GM19455 (cell line): ENCODE data around the gene F7.
"Not testable (repeated sequence)": the region's sequence is repeated elsewhere in the genome, so short reads cannot be mapped to it uniquely, and the experiment has no call there.

ENCODE experiments used
- ATAC-seq: cut with Tn5 transposase; IDR thresholded peaks from one replicate; pipeline ENCODE4 v1.9.1; 2021; ENCODE audit not compliant: unreplicated experiment

F7 gene

GRCh38 chr13:113150550-113151365, 45.2 kb downstream of the F7 start:
- no peak for ATAC-seq

- no peak for ATAC-seq
Measured at GRCh38 chr13:113151745-113152690, 46.4 kb downstream of the F7 start.

GRCh38 chr13:113152691-113152983, 47.0 kb downstream of the F7 start:
- no peak for ATAC-seq

GRCh38 chr13:113152984-113153809, 47.6 kb downstream of the F7 start:
- ATAC-seq = no peak

- no peak for ATAC-seq
Measured at GRCh38 chr13:113153810-113154748, 48.5 kb downstream of the F7 start.

GRCh38 chr13:113155201-113155600, 49.6 kb downstream of the F7 start:
- ATAC-seq = no peak

GRCh38 chr13:113155982-113156655, 50.5 kb downstream of the F7 start:
- ATAC-seq = no peak

GRCh38 chr13:113157206-113157928, 51.8 kb downstream of the F7 start:
- no peak for ATAC-seq

GRCh38 chr13:113157929-113158747, 52.5 kb downstream of the F7 start, which contains the start of gene PROZ:
PROZ (plus strand) TSS chr13:113158648; CDS start chr13:113158661, 13 bp downstream.
- no peak for ATAC-seq

GRCh38 chr13:113158946-113159345, 53.4 kb downstream of the F7 start:
- ATAC-seq = no peak

GRCh38 chr13:113159701-113160100, 54.1 kb downstream of the F7 start:
- ATAC-seq = no peak

GRCh38 chr13:113160983-113161382, 55.4 kb downstream of the F7 start:
- ATAC-seq = no peak

- ATAC-seq = no peak
Measured at GRCh38 chr13:113161433-113161832, 55.8 kb downstream of the F7 start.

- ATAC-seq = not testable (repeated sequence)
Measured at GRCh38 chr13:113161975-113162374, 56.4 kb downstream of the F7 start.

- ATAC-seq = no peak
Measured at GRCh38 chr13:113162783-113163685, 57.4 kb downstream of the F7 start.

- ATAC-seq = no peak
Measured at GRCh38 chr13:113164492-113164891, 58.9 kb downstream of the F7 start.

GRCh38 chr13:113166266-113166665, 60.7 kb downstream of the F7 start:
- ATAC-seq = no peak
